ENCODE measurements around the gene ATP6V0E1. TPM values are rescaled to one million over a fixed set of nuclear protein-coding genes. Genes with fewer than 3 reads are reported as not detected.

Gene ATP6V0E1
- total RNA-seq, 2 experiments from 2014 or later: 163 to 166 TPM

- CTCF ChIA-PET: interaction anchor here (0.5 to 2.2 kb wide), 2 partner anchors 67 to 92 kb away, joined by 3 to 6 read pairs; partner anchors contain the start of gene ATP6V0E1
Observed at GRCh38 chr5:173050791-173051190, 67.2 kb downstream of the ATP6V0E1 start.

GRCh38 chr5:173051746-173052145 is 68.2 kb downstream of the ATP6V0E1 start:
- H3K9me3 Mint-ChIP-seq: no peaks in the 10 kb centered on the region
- ChIA-PET CTCF (no interaction called here), POLR2A (no interaction called here)
- no peak for DNase-seq
- no peak overlapping the region for H3K4me3 Mint-ChIP-seq
- peaks cover 6% of the 10 kb centered on the region for H3K27me3 Mint-ChIP-seq
- no peaks in the 10 kb centered on the region for H3K36me3 Mint-ChIP-seq (ENCODE audit: low read depth)
- H3K4me1 Mint-ChIP-seq: peaks cover 24% of the 10 kb centered on the region
- H3K27ac Mint-ChIP-seq: no peak overlapping the region

More at GRCh38 chr5:173050791-173051190, 67.2 kb downstream of the ATP6V0E1 start:
- Mint-ChIP-seq H3K9me3 (no peaks in the 10 kb centered on the region), H3K27me3 (peaks cover 6% of the 10 kb centered on the region), H3K36me3 (ENCODE audit: low read depth) (no peaks in the 10 kb centered on the region), H3K4me3 (no peak overlapping the region), H3K27ac (no peak overlapping the region), H3K4me1 (peaks cover 22% of the 10 kb centered on the region)
- POLR2A ChIA-PET: interaction anchor here (0.9 kb wide), 2 partner anchors 38 to 67 kb away, joined by 3 to 4 read pairs; partner anchors contain the start of gene ATP6V0E1
- no peak for DNase-seq

- Mint-ChIP-seq H3K27ac (no peak overlapping the region), H3K4me3 (no peak overlapping the region), H3K9me3 (no peaks in the 10 kb centered on the region), H3K36me3 (ENCODE audit: low read depth) (peaks cover 3% of the 10 kb centered on the region), H3K27me3 (peaks cover 6% of the 10 kb centered on the region), H3K4me1 (peaks cover 30% of the 10 kb centered on the region)
- CTCF ChIA-PET: interaction anchor here (1.3 kb wide), 1 partner anchor 69 kb away, joined by 5 read pairs; the partner anchor contains the start of gene ATP6V0E1
- POLR2A ChIA-PET: interaction anchor here (1.0 to 2.8 kb wide), 2 partner anchors 69 to 94 kb away, joined by 3 to 15 read pairs; partner anchors contain the start of genes ATP6V0E1 and RPL26L1
- DNase-seq: no peak
Observed at GRCh38 chr5:173053041-173053440, 69.5 kb downstream of the ATP6V0E1 start.

- Mint-ChIP-seq H3K9me3 (no peaks in the 10 kb centered on the region), H3K4me1 (peaks cover 36% of the 10 kb centered on the region), H3K4me3 (peak overlapping the region; percentile 83), H3K27me3 (peaks cover 6% of the 10 kb centered on the region), H3K36me3 (ENCODE audit: low read depth) (peaks cover 3% of the 10 kb centered on the region), H3K27ac (peak overlapping the region; percentile 83)
- ChIA-PET CTCF (interaction anchor here (1.1 to 1.5 kb wide), 2 partner anchors 16 to 72 kb away, joined by 3 to 5 read pairs; partner anchors contain the start of gene ATP6V0E1), POLR2A (interaction anchor here (1.1 to 2.8 kb wide), 4 partner anchors 16 to 71 kb away, joined by 3 to 15 read pairs (median 6); partner anchors contain the start of gene ATP6V0E1)
- no peak for DNase-seq
Observed at GRCh38 chr5:173055042-173055721, 71.6 kb downstream of the ATP6V0E1 start.

GRCh38 chr5:173055722-173055982 is 72.1 kb downstream of the ATP6V0E1 start:
- H3K9me3 Mint-ChIP-seq: no peaks in the 10 kb centered on the region
- H3K4me1 Mint-ChIP-seq: peaks cover 38% of the 10 kb centered on the region
- ChIA-PET CTCF (interaction anchor here (1.5 kb wide), 1 partner anchor 72 kb away, joined by 5 read pairs; the partner anchor contains the start of gene ATP6V0E1), POLR2A (interaction anchor here (1.4 kb wide), 1 partner anchor 17 kb away, joined by 3 read pairs; no protein-coding TSS in a partner anchor)
- H3K4me3 Mint-ChIP-seq: peak overlapping the region; percentile 83
- peaks cover 3% of the 10 kb centered on the region for H3K36me3 Mint-ChIP-seq (ENCODE audit: low read depth)
- H3K27ac Mint-ChIP-seq: peak overlapping the region; percentile 83
- peaks cover 6% of the 10 kb centered on the region for H3K27me3 Mint-ChIP-seq
- DNase-seq: no peak

GRCh38 chr5:173055983-173056782 is 72.6 kb downstream of the ATP6V0E1 start, which contains the start of gene CREBRF:
TSS of gene CREBRF (plus strand) at chr5:173056352. CDS start at chr5:173080776, 24,424 bp downstream.
- ChIA-PET POLR2A (interaction anchor here (1.0 to 4.0 kb wide), 10 partner anchors 10 to 97 kb away, joined by 3 to 60 read pairs (median 8); partner anchors contain the start of genes ATP6V0E1, BNIP1 and RPL26L1), CTCF (interaction anchor here (0.7 to 4.0 kb wide), 7 partner anchors 10 to 276 kb away, joined by 3 to 40 read pairs (median 5); partner anchors contain the start of genes ATP6V0E1 and BNIP1)
- Mint-ChIP-seq H3K27me3 (peaks cover 6% of the 10 kb centered on the region), H3K4me3 (peak within 1 kb of the TSS; percentile 93), H3K4me1 (peaks cover 40% of the 10 kb centered on the region), H3K36me3 (ENCODE audit: low read depth) (peaks cover 3% of the 10 kb centered on the region), H3K9me3 (no peaks in the 10 kb centered on the region), H3K27ac (peak within 1 kb of the TSS; percentile 94)
- peak; percentile 99 for DNase-seq

- Mint-ChIP-seq H3K27me3 (peaks cover 5% of the 10 kb centered on the region), H3K27ac (peak overlapping the region; percentile 94), H3K9me3 (no peaks in the 10 kb centered on the region), H3K4me1 (peaks cover 43% of the 10 kb centered on the region), H3K4me3 (peak overlapping the region; percentile 93), H3K36me3 (ENCODE audit: low read depth) (peaks cover 3% of the 10 kb centered on the region)
- POLR2A ChIA-PET: interaction anchor here (1.0 to 4.0 kb wide), 12 partner anchors 9 to 1051 kb away, joined by 3 to 60 read pairs (median 5); partner anchors contain the start of genes ATP6V0E1, BNIP1, FBXW11 and RPL26L1
- no peak for DNase-seq
- CTCF ChIA-PET: interaction anchor here (0.7 to 4.0 kb wide), 10 partner anchors 9 to 275 kb away, joined by 3 to 40 read pairs (median 5); partner anchors contain the start of genes ATP6V0E1, BNIP1 and RPL26L1
Observed at GRCh38 chr5:173056783-173057061, 73.2 kb downstream of the ATP6V0E1 start.

- Mint-ChIP-seq H3K27ac (peak overlapping the region; percentile 94), H3K4me1 (peaks cover 40% of the 10 kb centered on the region)
- CTCF ChIA-PET: interaction anchor here (0.7 to 4.0 kb wide), 12 partner anchors 9 to 275 kb away, joined by 3 to 40 read pairs (median 5); partner anchors contain the start of genes ATP6V0E1, BNIP1 and RPL26L1
Observed at GRCh38 chr5:173057062-173057924, 73.7 kb downstream of the ATP6V0E1 start.

GRCh38 chr5:173062141-173062540 is 78.6 kb downstream of the ATP6V0E1 start:
- ChIA-PET POLR2A (interaction anchor here (1.2 kb wide), 1 partner anchor 78 kb away, joined by 3 read pairs; no protein-coding TSS in a partner anchor), CTCF (interaction anchor here (1.0 kb wide), 1 partner anchor 78 kb away, joined by 4 read pairs; the partner anchor contains the start of gene ATP6V0E1)
- Mint-ChIP-seq H3K36me3 (ENCODE audit: low read depth) (no peaks in the 10 kb centered on the region), H3K4me1 (peaks cover 46% of the 10 kb centered on the region), H3K27ac (no peak overlapping the region), H3K9me3 (no peaks in the 10 kb centered on the region), H3K4me3 (no peak overlapping the region), H3K27me3 (no peaks in the 10 kb centered on the region)
- no peak for DNase-seq

More at GRCh38 chr5:173057062-173057924, 73.7 kb downstream of the ATP6V0E1 start:
- peaks cover 3% of the 10 kb centered on the region for H3K36me3 Mint-ChIP-seq (ENCODE audit: low read depth)
- H3K9me3 Mint-ChIP-seq: no peaks in the 10 kb centered on the region
- peak overlapping the region; percentile 93 for H3K4me3 Mint-ChIP-seq
- H3K27me3 Mint-ChIP-seq: no peaks in the 10 kb centered on the region
- POLR2A ChIA-PET: interaction anchor here (1.0 to 4.0 kb wide), 12 partner anchors 8 to 1051 kb away, joined by 3 to 60 read pairs (median 5); partner anchors contain the start of genes ATP6V0E1, BNIP1, FBXW11 and RPL26L1
- peak; percentile 99 for DNase-seq

- Mint-ChIP-seq H3K36me3 (ENCODE audit: low read depth) (no peaks in the 10 kb centered on the region), H3K4me1 (peaks cover 36% of the 10 kb centered on the region), H3K9me3 (no peaks in the 10 kb centered on the region), H3K27ac (peak overlapping the region; percentile 50), H3K4me3 (peak overlapping the region; percentile 59), H3K27me3 (no peaks in the 10 kb centered on the region)
- ChIA-PET CTCF (interaction anchor here (1.0 to 2.8 kb wide), 5 partner anchors 30 to 350 kb away, joined by 3 to 10 read pairs (median 4); partner anchors contain the start of genes ATP6V0E1, BNIP1 and RPL26L1), POLR2A (interaction anchor here (0.7 to 2.9 kb wide), 8 partner anchors 8 to 295 kb away, joined by 3 to 23 read pairs (median 5); partner anchors contain the start of genes ATP6V0E1, BNIP1 and DUSP1)
- DNase-seq: no peak
Observed at GRCh38 chr5:173065155-173065554, 81.6 kb downstream of the ATP6V0E1 start.

GRCh38 chr5:173069671-173070070 is 86.1 kb downstream of the ATP6V0E1 start:
- Mint-ChIP-seq H3K27ac (no peak overlapping the region), H3K4me1 (peaks cover 20% of the 10 kb centered on the region), H3K4me3 (no peak overlapping the region), H3K9me3 (no peaks in the 10 kb centered on the region), H3K36me3 (ENCODE audit: low read depth) (no peaks in the 10 kb centered on the region), H3K27me3 (no peaks in the 10 kb centered on the region)
- CTCF ChIA-PET: interaction anchor here (0.7 kb wide), 1 partner anchor 55 kb away, joined by 3 read pairs; no protein-coding TSS in a partner anchor
- DNase-seq: no peak
- POLR2A ChIA-PET: no interaction called here
